Measurements from ENCODE around the gene MAN2A2. TPM values are rescaled to one million over a fixed set of nuclear protein-coding genes. Genes with fewer than 3 reads are reported as not detected.
A peak's percentile ranks its signal among the peaks of the same experiment; 100 is the strongest.

MAN2A2 gene
- total and polyA plus RNA-seq, 2 donors (not counting 1 experiment from before 2014, with no cell fraction given) = 11.3 to 36.0 TPM

DNA sequence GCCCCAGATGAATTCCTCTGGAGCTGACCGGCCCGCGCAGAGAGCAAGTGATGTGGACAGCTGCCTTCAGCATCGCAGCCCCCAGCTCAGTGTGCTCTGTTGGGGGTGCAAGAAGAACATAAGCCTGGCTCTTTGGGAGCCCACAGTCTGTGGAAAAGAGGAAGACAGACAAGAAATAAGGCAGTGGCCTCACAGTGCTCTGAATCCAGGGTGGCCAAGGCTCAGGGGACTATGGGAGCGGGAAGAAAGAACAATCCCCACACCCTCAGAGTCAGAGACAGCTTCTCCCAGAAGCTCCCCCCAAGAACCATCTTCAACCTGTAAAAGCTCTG is 29.5 kb downstream of the MAN2A2 start:
- Histone ChIP-seq H3K27ac (ENCODE audit: insufficient read depth, low read length) (no peak overlapping the region), H2AFZ (ENCODE audit: low read length) (peak overlapping the region; percentile 84), H3K79me2 (ENCODE audit: control insufficient read depth, insufficient read depth, low read length) (peaks cover 17% of the 10 kb centered on the region), H3K4me3 (replicated peaks in 1 of 4; ENCODE audit: control extremely low read depth in 1 of 4, insufficient read depth in 1 of 4, low read depth in 3 of 4, low read length in 4 of 4) (peak overlapping the region in 1 of 4 experiments; percentile 88), H3K36me3 (ENCODE audit: control insufficient read depth, insufficient read depth, low read length) (no peaks in the 10 kb centered on the region), H3K9me3 (ENCODE audit: control insufficient read depth, insufficient read depth, low read depth, low read length) (no peaks in the 10 kb centered on the region), H3K9ac (ENCODE audit: insufficient read depth, low read length) (no peak overlapping the region), H3K4me1 (ENCODE audit: control insufficient read depth, extremely low read depth, insufficient read depth, low read length) (peaks cover 21% of the 10 kb centered on the region), H3K27me3 (ENCODE audit: control insufficient read depth, insufficient read depth, low read length) (no peaks in the 10 kb centered on the region), H4K20me1 (ENCODE audit: control insufficient read depth, extremely low read depth, insufficient read depth, low read length) (no peaks in the 10 kb centered on the region), H3K4me2 (ENCODE audit: extremely low read depth, insufficient read depth, low read length) (peak overlapping the region; percentile 20)
- no peak for TF ChIP-seq CTCF (conservative IDR thresholded peaks at IDR 0.05 in 1 of 2, IDR thresholded peaks at IDR 0.05 in 1 of 2; ENCODE audit: low read depth in 1 of 2, low read length in 2 of 2)
- no peak for TF ChIP-seq EZH2 (IDR thresholded peaks at IDR 0.05; ENCODE audit: low read length, missing control alignments)
- no peak for DNase-seq (ENCODE audit: low read depth in 2 of 2)

- no peak for TF ChIP-seq EZH2 (IDR thresholded peaks at IDR 0.05; ENCODE audit: low read length, missing control alignments)
- TF ChIP-seq CTCF (conservative IDR thresholded peaks at IDR 0.05 in 1 of 2, IDR thresholded peaks at IDR 0.05 in 1 of 2; ENCODE audit: low read depth in 1 of 2, low read length in 2 of 2) = no peak
- H3K9ac ChIP-seq (ENCODE audit: insufficient read depth, low read length) = no peak overlapping the region
- H3K79me2 ChIP-seq (ENCODE audit: control insufficient read depth, insufficient read depth, low read length) = peaks cover 17% of the 10 kb centered on the region
- H4K20me1 ChIP-seq (ENCODE audit: control insufficient read depth, extremely low read depth, insufficient read depth, low read length) = no peaks in the 10 kb centered on the region
- peaks cover 21% of the 10 kb centered on the region for H3K4me1 ChIP-seq (ENCODE audit: control insufficient read depth, extremely low read depth, insufficient read depth, low read length)
- no peak for DNase-seq (ENCODE audit: low read depth in 2 of 2)
- H3K36me3 ChIP-seq (ENCODE audit: control insufficient read depth, insufficient read depth, low read length) = peaks cover 1% of the 10 kb centered on the region
- H3K27ac ChIP-seq (ENCODE audit: insufficient read depth, low read length) = no peak overlapping the region
- no peak overlapping the region for H3K4me3 ChIP-seq (replicated peaks in 1 of 4; ENCODE audit: control extremely low read depth in 1 of 4, insufficient read depth in 1 of 4, low read depth in 3 of 4, low read length in 4 of 4)
- no peaks in the 10 kb centered on the region for H3K9me3 ChIP-seq (ENCODE audit: control insufficient read depth, insufficient read depth, low read depth, low read length)
- H2AFZ ChIP-seq (ENCODE audit: low read length) = no peak overlapping the region
- H3K27me3 ChIP-seq (ENCODE audit: control insufficient read depth, insufficient read depth, low read length) = no peaks in the 10 kb centered on the region
- H3K4me2 ChIP-seq (ENCODE audit: extremely low read depth, insufficient read depth, low read length) = no peak overlapping the region
Observed at GRCh38 chr15:90933301-90933700, 30.2 kb downstream of the MAN2A2 start.

- Histone ChIP-seq H2AFZ (ENCODE audit: low read length) (peak overlapping the region; percentile 77), H3K27ac (ENCODE audit: insufficient read depth, low read length) (peak overlapping the region; percentile 75), H3K9ac (ENCODE audit: insufficient read depth, low read length) (peak overlapping the region; percentile 80), H3K36me3 (ENCODE audit: control insufficient read depth, insufficient read depth, low read length) (peaks cover 4% of the 10 kb centered on the region), H4K20me1 (ENCODE audit: control insufficient read depth, extremely low read depth, insufficient read depth, low read length) (no peaks in the 10 kb centered on the region), H3K9me3 (ENCODE audit: control insufficient read depth, insufficient read depth, low read depth, low read length) (no peaks in the 10 kb centered on the region), H3K4me3 (replicated peaks in 1 of 4; ENCODE audit: control extremely low read depth in 1 of 4, insufficient read depth in 1 of 4, low read depth in 3 of 4, low read length in 4 of 4) (peak overlapping the region; percentile 76 to 89 (median 78)), H3K4me1 (ENCODE audit: control insufficient read depth, extremely low read depth, insufficient read depth, low read length) (peaks cover 21% of the 10 kb centered on the region), H3K27me3 (ENCODE audit: control insufficient read depth, insufficient read depth, low read length) (no peaks in the 10 kb centered on the region), H3K4me2 (ENCODE audit: extremely low read depth, insufficient read depth, low read length) (peak overlapping the region; percentile 84), H3K79me2 (ENCODE audit: control insufficient read depth, insufficient read depth, low read length) (peaks cover 17% of the 10 kb centered on the region)
- peak; percentile 71 to 82 for DNase-seq (ENCODE audit: low read depth in 2 of 2)
- TF ChIP-seq EZH2 (IDR thresholded peaks at IDR 0.05; ENCODE audit: low read length, missing control alignments) (no peak), CTCF (conservative IDR thresholded peaks at IDR 0.05 in 1 of 2, IDR thresholded peaks at IDR 0.05 in 1 of 2; ENCODE audit: low read depth in 1 of 2, low read length in 2 of 2) (peak; percentile 83 to 97)
Observed at GRCh38 chr15:90934256-90934948, 31.3 kb downstream of the MAN2A2 start.
